RWPE1 (cell line): ENCODE measurements around the gene ATP13A2.
A peak's percentile ranks its signal among the peaks of the same experiment; 100 is the strongest.

Experiments
- CTCF ChIA-PET: fragments of 350-600 bp; sonication (Branson Sonifier 250); formaldehyde crosslinking; extraction: SDS; loops from one replicate; lab custom pipeline; 2021; lab: Yijun Ruan, JAX
- POLR2A ChIA-PET: fragments of 400-600 bp; formaldehyde crosslinking; extraction: SDS; loops from one replicate; lab custom pipeline; 2020; ENCODE audit warnings: antibody characterized with exemption; ENCODE audit not compliant: low non-redundant PET; lab: Yijun Ruan, JAX
- DNase-seq: peaks from one replicate; pipeline ENCODE4 v3.0.0; 2012; ENCODE audit warnings: low spot score
- H3K27ac ChIP-seq: fragments of 450-650 bp; 2 replicates; pipeline ENCODE4 v1.5.1; 2017
- CTCF ChIP-seq: fragments of 450-650 bp; conservative IDR thresholded peaks from 2 replicates; pipeline ENCODE4 v1.5.1; 2017; ENCODE audit warnings: low read depth, mild to moderate bottlenecking

The ATP13A2 gene

GRCh38 chr1:17032741-17033140 is 21.0 kb upstream of the ATP13A2 start:
- no peak overlapping the region for H3K27ac ChIP-seq
- no peak for TF ChIP-seq CTCF
- CTCF ChIA-PET, result interaction anchor here (0.6 to 1.0 kb wide), 2 partner anchors 14 to 73 kb away, joined by 4 to 6 read pairs; no protein-coding TSS in a partner anchor
- no peak for DNase-seq
- POLR2A ChIA-PET, result no interaction called here

- no peak for DNase-seq
- POLR2A ChIA-PET, result interaction anchor here (0.6 kb wide), 1 partner anchor 128 kb away, joined by 3 read pairs; no protein-coding TSS in a partner anchor
- H3K27ac ChIP-seq, result no peak overlapping the region
- TF ChIP-seq CTCF, result no peak
- CTCF ChIA-PET, result interaction anchor here (0.8 kb wide), 1 partner anchor 9 kb away, joined by 3 read pairs; no protein-coding TSS in a partner anchor
Measured at GRCh38 chr1:17031436-17031835, 19.7 kb upstream of the ATP13A2 start.

GRCh38 chr1:17030206-17030605 is 18.5 kb upstream of the ATP13A2 start:
- POLR2A ChIA-PET, result no interaction called here
- CTCF ChIA-PET, result interaction anchor here (0.8 kb wide), 1 partner anchor 45 kb away, joined by 3 read pairs; no protein-coding TSS in a partner anchor
- no peak for DNase-seq

GRCh38 chr1:17028662-17029188 is 17.0 kb upstream of the ATP13A2 start:
- CTCF ChIA-PET, result interaction anchor here (0.5 to 0.8 kb wide), 3 partner anchors 9 to 66 kb away, joined by 3 to 4 read pairs (median 3); no protein-coding TSS in a partner anchor
- peak overlapping the region; percentile 63 for H3K27ac ChIP-seq
- POLR2A ChIA-PET, result interaction anchor here (0.6 kb wide), 2 partner anchors 45 to 1752 kb away, joined by 7 read pairs; no protein-coding TSS in a partner anchor
- DNase-seq, result no peak
- no peak for TF ChIP-seq CTCF

More at GRCh38 chr1:17030206-17030605, 18.5 kb upstream of the ATP13A2 start:
- H3K27ac ChIP-seq, result peak overlapping the region; percentile 63
- no peak for TF ChIP-seq CTCF

- DNase-seq, result no peak
- ChIA-PET POLR2A (no interaction called here), CTCF (interaction anchor here (0.5 kb wide), 1 partner anchor 23 kb away, joined by 3 read pairs; no protein-coding TSS in a partner anchor)
- H3K27ac ChIP-seq, result no peak overlapping the region; the same call in 1 of the 2 replicates
- no peak for TF ChIP-seq CTCF
Measured at GRCh38 chr1:17027900-17028299, 16.2 kb upstream of the ATP13A2 start.

DNA sequence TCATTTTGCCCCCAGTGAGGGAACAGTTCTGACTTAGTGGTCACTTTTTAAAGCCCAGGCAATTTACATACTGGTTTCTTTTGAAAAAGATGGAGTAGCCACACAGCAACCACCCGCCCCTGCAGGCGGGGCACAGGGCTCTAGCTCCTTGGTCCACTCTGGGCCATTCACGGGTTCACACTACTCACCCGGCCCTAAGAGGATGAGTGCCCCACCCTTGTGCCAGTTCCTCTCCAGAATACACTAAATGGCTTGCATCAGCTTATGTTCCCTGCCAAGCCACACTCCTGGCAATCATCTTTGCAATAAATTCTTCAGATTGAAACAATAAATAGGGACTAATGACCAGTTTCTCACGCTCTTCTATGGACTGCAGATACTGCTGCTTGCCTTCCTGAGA is 15.7 kb upstream of the ATP13A2 start:
- no peak for TF ChIP-seq CTCF
- peak overlapping the region; percentile 68 for H3K27ac ChIP-seq
- POLR2A ChIA-PET, result no interaction called here
- no peak for DNase-seq
- CTCF ChIA-PET, result no interaction called here
